ENCODE measurements around the gene AIF1L. TPM values are rescaled to one million over a fixed set of nuclear protein-coding genes. Genes with fewer than 3 reads are reported as not detected.

Gene AIF1L
- total RNA-seq, 1 experiment from 2014 or later: 2.1 TPM

DNA sequence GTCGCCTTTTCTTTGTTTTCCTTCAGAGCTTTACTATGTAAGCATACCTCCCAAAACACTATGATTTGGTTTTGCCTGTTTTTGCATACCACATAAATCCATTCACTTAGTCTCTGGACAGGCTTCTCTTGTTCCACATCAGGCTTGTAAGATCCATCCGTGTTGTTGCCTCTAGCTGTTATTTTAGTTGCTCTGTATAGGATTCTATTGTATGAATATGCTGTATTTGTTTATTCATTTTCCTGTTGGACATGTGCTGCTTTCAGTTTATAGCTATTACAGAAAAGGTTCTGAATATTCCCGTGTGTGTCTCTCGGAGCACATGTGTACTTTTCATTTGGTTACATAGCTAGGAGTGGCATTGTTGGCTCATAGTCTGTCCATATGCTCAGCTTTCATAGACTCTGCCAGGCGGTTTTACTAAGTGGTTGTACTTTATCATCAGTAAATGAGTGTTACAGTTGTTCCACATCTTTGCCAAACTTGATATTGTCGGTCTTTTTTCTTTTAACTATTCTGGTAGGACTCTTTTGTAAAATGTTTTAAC, 70.9 kb downstream of the AIF1L start:
- no peak for DNase-seq (ENCODE audit: low read depth)

DNA sequence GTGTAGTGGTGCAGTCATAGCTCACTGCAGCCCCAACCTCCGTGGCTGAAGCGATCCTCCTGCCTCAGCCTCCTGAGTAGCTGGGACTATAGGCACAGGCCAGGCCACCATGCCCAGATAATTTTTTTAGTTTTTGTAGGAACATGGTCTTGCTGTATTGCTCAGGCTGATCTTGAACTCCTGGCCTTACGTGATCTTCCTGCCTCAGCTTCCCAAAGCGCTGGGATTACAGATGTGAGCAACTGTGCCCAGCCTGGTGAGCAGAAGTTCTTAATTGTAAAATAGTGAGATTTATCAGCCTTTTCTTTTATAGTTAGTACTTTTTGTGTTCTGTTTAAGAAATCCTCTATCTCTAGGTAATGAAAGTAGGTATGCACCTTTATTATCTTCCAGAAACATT, 71.6 kb downstream of the AIF1L start:
- no peak for DNase-seq (ENCODE audit: low read depth)

DNA sequence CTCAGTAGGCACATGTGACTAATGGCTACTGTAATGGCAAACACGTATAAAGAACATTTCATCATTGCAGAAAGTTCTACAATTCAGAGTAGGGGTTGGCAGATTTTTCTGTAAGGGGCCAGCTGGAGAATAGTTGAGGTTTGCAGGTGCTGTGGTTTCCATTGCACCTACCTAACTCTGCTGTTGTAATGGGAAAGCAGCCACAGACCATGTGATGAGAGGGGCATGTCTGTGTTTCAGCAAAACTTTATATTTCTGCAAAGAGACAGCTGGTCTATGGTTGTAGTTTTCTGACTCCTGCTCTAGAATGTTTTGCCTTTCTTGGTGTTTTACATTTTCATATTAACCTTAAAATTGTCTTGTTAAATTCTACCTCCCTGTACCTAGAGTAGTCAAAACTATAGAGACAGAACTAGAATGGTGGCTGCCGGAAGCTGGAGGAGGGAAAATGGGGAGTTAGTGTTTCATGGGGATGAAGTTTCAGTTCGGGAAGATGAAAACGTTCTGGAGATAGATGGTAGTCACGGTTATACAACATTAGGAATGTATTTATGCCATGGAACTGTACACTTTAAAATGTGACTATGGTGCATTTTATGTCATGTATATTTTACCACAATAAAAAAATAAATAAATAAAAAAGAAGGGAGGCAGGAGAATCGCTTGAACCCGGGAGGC, 73.4 kb downstream of the AIF1L start:
- no peak for DNase-seq (ENCODE audit: low read depth)

Other genes with a start within 250 kb of the AIF1L start
- gene QRFP, start 199.7 kb upstream of the AIF1L start, total RNA-seq (2014; rRNA removed; shearing (Covaris generic)): not detected in 2 replicates
- gene FIBCD1, start 157.3 kb upstream of the AIF1L start, total RNA-seq (2014; rRNA removed; shearing (Covaris generic)): 12.7 and 36.2 TPM in 2 replicates
- gene LAMC3, start 87.4 kb upstream of the AIF1L start, total RNA-seq (2014; rRNA removed; shearing (Covaris generic)): not detected in 2 replicates
- 15.7 and 22.7 TPM in 2 replicates for gene NUP214, start 29.1 kb downstream of the AIF1L start, total RNA-seq (2014; rRNA removed; shearing (Covaris generic))
- gene FAM78A, start 180.0 kb downstream of the AIF1L start, total RNA-seq (2014; rRNA removed; shearing (Covaris generic)): 0.49 and 0.71 TPM in 2 replicates
- 2.6 and 3.4 TPM in 2 replicates for gene PLPP7, start 193.2 kb downstream of the AIF1L start, total RNA-seq (2014; rRNA removed; shearing (Covaris generic))

Data from M059J (cell line).